GM23338 (cell line): ENCODE data around the gene CCDC57.

Source experiments
- CTCF ChIP-seq, 2 experiments: fragments of 200-600 bp in 1 of 2; sonication (generic) in 1 of 2; conservative IDR thresholded peaks; 2 replicates each; pipeline versions ENCODE4 v1.5.1 to v1.6.1; 2016 to 2017; ENCODE audit warnings: antibody characterized with exemption in 2 of 2, low read depth in 2 of 2, mild to moderate bottlenecking in 2 of 2, moderate library complexity in 1 of 2
- ETS1 ChIP-seq: IDR thresholded peaks from 2 replicates; pipeline ENCODE4 v1.6.1; 2016; ENCODE audit warnings: antibody characterized with exemption
- EZH2 ChIP-seq: fragments of 200-600 bp; sonication (generic); IDR thresholded peaks from one replicate; pipeline ENCODE4 v1.8.0; 2017; ENCODE audit warnings: antibody characterized with exemption, mild to moderate bottlenecking, low read depth; ENCODE audit not compliant: unreplicated experiment
- EZH2phosphoT487 ChIP-seq: fragments of 200-600 bp; sonication (generic); IDR thresholded peaks from one replicate; pipeline ENCODE4 v1.8.1; 2018; ENCODE audit warnings: antibody characterized with exemption; ENCODE audit not compliant: unreplicated experiment
- JUNB ChIP-seq: IDR thresholded peaks from one replicate; pipeline ENCODE4 v1.6.1; 2016; ENCODE audit warnings: antibody characterized with exemption; ENCODE audit not compliant: unreplicated experiment
- NANOG ChIP-seq: IDR thresholded peaks from 2 replicates; pipeline ENCODE4 v1.6.1; 2016; ENCODE audit warnings: antibody characterized with exemption, borderline replicate concordance
- POLR2AphosphoS5 ChIP-seq: IDR thresholded peaks from 2 replicates; pipeline ENCODE4 v1.6.1; 2016; ENCODE audit warnings: antibody characterized with exemption, low read depth
- REST ChIP-seq: IDR thresholded peaks from one replicate; pipeline ENCODE4 v1.6.1; 2018; ENCODE audit warnings: antibody characterized with exemption; ENCODE audit not compliant: unreplicated experiment
- STAT1 ChIP-seq: IDR thresholded peaks from one replicate; pipeline ENCODE4 v1.6.1; 2016; ENCODE audit warnings: antibody characterized with exemption; ENCODE audit not compliant: unreplicated experiment
- ZNF331 ChIP-seq: fragments of 250-450 bp; sonication (Bioruptor Pico); IDR thresholded peaks from 2 replicates; pipeline ENCODE4 v1.5.0; 2020; ENCODE audit warnings: low read depth, mild to moderate bottlenecking, moderate library complexity
- ZNF462 ChIP-seq: fragments of 250-450 bp; sonication (Bioruptor Pico); IDR thresholded peaks from 2 replicates; pipeline ENCODE4 v1.5.0; 2020; ENCODE audit warnings: mild to moderate bottlenecking, moderate library complexity

- no peak for TF ChIP-seq POLR2AphosphoS5
- no peak for TF ChIP-seq CTCF (conservative IDR thresholded peaks at IDR 0.05; ENCODE audit: low read depth in 2 of 2)
- TF ChIP-seq ZNF462 (CRISPR knock-in tag): no peak
- TF ChIP-seq EZH2phosphoT487: no peak
- TF ChIP-seq STAT1: no peak
- TF ChIP-seq EZH2: no peak
- no peak for TF ChIP-seq REST
- TF ChIP-seq ZNF331 (CRISPR knock-in tag): no peak
- TF ChIP-seq JUNB: no peak
- no peak for TF ChIP-seq NANOG
- no peak for TF ChIP-seq ETS1
These were observed 98.7 kb downstream of the CCDC57 start for GRCh38 chr17:82113941-82114340.
